Fibroblast of mammary gland (primary cell): Measurements from ENCODE around the gene DDHD1.

Source experiments
- DNase-seq: peaks from one replicate; pipeline ENCODE4 v3.0.0-alpha.2; 2010; ENCODE audit warnings: low read depth
- H3K4me3 ChIP-seq: 2 replicates; pipeline ENCODE4 v1.5.1; 2011; ENCODE audit warnings: low read depth, mild to moderate bottlenecking, low read length, moderate library complexity; ENCODE audit not compliant: control insufficient read depth
- TF ChIP-seq, protein P1 (sequence below): conservative IDR thresholded peaks from 2 replicates; pipeline ENCODE4 v1.5.1; 2011; ENCODE audit warnings: low read depth, low read length, inconsistent platforms; ENCODE audit not compliant: control insufficient read depth, insufficient read depth

The DDHD1 gene

DNA sequence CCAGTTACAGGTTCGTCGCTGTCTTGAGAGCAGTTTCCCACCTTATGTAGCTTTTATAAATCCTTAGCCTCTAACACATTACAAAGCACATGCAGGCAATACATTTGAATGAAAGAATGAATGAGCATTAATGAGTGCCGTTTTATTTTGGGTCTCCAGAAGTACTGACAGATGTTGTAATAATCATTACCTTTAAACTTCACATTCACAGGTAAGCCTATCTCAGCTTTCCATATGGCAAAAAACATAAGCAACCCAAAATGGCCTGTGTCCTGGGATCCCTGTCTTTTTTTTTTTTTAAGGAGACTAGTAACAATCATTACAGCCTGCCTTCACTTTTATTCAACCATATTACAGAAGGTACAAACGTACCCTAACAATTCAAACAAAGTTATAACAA is 149.3 kb downstream of the DDHD1 start:
- no peak for DNase-seq
- no peak overlapping the region for H3K4me3 ChIP-seq
- TF ChIP-seq, protein P1, sequence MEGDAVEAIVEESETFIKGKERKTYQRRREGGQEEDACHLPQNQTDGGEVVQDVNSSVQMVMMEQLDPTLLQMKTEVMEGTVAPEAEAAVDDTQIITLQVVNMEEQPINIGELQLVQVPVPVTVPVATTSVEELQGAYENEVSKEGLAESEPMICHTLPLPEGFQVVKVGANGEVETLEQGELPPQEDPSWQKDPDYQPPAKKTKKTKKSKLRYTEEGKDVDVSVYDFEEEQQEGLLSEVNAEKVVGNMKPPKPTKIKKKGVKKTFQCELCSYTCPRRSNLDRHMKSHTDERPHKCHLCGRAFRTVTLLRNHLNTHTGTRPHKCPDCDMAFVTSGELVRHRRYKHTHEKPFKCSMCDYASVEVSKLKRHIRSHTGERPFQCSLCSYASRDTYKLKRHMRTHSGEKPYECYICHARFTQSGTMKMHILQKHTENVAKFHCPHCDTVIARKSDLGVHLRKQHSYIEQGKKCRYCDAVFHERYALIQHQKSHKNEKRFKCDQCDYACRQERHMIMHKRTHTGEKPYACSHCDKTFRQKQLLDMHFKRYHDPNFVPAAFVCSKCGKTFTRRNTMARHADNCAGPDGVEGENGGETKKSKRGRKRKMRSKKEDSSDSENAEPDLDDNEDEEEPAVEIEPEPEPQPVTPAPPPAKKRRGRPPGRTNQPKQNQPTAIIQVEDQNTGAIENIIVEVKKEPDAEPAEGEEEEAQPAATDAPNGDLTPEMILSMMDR: no peak

DNA sequence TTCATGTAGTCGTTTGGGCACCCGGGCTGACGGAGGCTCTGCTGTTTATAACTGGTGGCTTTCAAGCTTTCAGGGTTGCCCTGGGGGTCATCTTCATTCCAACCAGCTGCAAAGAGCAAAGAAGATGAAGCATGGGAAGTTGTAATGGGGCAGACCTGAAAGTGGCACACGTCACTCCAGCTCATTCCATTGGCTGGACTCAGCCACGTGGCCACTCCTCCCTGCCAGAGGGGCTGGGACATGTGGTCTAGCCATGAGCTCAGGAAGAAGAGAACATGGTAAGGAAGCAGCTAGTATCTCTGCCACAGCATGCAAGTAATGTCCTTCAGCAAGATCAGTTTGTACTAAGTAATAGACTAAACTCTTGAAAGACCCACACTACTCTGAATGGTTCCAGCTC is 150.5 kb downstream of the DDHD1 start:
- TF ChIP-seq, protein P1: no peak

DNA sequence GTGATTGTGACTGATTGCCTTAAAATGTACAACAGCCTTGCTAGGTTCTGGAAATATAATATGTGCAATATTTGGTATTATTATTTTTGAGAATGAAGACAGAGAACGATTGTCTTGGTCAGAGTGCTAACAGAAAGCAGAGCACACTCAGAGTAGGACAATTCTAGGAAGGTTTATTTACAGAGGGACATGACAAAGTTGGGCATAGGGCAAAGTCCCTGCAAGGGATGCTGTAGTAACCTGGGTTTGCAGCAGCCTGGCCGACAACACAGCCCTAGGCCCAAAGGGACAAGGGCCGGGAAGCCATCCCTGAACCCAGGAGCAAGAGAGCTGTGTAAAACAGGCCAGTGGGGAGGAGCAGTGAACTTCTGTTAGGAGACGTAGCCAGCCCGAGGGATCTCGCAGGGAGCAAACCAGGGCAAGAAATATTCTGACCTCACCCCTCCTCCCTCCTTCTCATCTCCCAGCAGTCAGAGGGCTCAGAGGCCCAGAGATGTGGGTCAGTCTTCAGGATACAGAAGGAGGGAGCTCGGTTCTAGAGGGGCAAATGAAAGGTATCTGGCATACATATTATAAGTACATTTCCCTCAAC is 151.2 kb downstream of the DDHD1 start:
- no peak overlapping the region for H3K4me3 ChIP-seq
- TF ChIP-seq, protein P1: no peak
- no peak for DNase-seq

More for the DNA sequence above, 150.5 kb downstream of the DDHD1 start:
- no peak overlapping the region for H3K4me3 ChIP-seq
- DNase-seq: peak; percentile 11

DNA sequence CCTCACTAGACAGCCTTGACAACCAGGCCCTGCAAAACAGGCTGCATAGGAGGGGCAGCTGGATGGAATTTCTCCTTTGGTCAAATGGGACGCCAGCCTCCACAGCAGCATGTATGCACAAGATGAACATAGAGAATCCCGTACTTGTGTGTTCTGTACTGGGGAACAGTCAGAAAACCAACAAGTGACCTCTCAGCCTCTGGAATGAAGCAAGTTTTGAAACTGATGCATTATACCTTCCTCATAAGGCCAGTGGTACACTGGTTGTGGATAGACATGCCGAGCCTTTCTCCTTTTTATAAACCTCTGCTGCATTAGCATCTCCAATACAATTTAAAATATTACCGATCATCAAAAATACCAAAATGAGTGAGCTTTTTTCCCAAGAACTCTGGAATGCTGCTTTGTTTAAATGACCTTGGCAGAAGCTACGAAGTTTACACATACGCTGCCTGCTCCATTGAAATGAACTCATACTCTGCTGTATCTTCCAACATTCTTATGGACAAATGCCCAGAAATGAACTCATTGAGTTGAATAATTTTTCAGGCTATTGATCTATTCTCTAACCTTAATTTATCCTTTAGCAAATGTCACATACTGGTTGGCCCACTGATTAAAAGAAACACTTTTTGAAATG is 154.6 kb downstream of the DDHD1 start:
- DNase-seq: peak; percentile 92
- TF ChIP-seq, protein P1: no peak
- H3K4me3 ChIP-seq: no peak overlapping the region

DNA sequence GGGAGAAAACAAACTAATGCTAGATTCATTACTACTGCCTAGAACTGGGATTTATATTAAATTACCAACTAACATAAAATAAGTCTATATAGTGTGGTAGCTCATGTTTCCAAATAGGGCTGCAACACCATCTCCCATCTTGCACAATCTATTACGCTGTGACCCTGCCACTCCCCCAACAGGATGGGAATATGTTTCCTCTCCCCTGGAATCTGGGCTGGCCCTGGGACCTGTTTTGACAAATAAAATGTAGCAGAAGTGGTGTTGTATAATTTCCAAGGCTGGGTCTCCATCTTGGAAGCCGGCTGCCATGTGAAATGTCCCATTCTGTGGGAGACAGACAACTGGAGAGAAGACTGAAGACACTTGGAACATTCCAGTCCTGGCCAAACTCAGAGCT is 156.6 kb downstream of the DDHD1 start:
- H3K4me3 ChIP-seq: no peak overlapping the region
- TF ChIP-seq, protein P1: no peak
- no peak for DNase-seq

DNA sequence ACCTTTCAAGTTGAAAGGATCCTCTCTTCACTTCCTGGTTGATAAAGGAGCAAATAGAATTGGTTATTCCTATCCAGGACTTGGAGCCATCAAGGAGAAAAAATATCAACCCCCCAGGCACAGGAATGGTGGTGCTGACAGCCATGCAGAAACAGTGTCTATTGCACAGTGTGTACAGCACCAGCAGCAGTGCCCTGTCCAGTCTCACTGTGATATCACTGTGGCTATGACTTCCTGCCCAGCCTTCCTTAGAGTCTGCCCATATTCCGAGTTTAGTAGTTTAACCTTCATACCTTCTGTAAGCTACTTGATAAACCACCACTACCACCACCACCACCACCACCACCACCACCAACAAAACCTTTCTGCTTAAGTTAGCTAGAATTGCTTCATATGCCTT is 157.1 kb downstream of the DDHD1 start:
- DNase-seq: no peak
- TF ChIP-seq, protein P1: no peak

GRCh38 chr14:52992236-52992870 is 160.8 kb downstream of the DDHD1 start:
- TF ChIP-seq, protein P1: no peak
- DNase-seq: no peak
- H3K4me3 ChIP-seq: no peak overlapping the region

More for the DNA sequence above, 157.1 kb downstream of the DDHD1 start:
- H3K4me3 ChIP-seq: no peak overlapping the region
